NCI-H345 (cell line): ENCODE results near the gene ARPP21.

Experiments
- DNase-seq: peaks from one replicate; lab custom pipeline; 2025; lab: John Stamatoyannopoulos, UW

The ARPP21 gene

DNA sequence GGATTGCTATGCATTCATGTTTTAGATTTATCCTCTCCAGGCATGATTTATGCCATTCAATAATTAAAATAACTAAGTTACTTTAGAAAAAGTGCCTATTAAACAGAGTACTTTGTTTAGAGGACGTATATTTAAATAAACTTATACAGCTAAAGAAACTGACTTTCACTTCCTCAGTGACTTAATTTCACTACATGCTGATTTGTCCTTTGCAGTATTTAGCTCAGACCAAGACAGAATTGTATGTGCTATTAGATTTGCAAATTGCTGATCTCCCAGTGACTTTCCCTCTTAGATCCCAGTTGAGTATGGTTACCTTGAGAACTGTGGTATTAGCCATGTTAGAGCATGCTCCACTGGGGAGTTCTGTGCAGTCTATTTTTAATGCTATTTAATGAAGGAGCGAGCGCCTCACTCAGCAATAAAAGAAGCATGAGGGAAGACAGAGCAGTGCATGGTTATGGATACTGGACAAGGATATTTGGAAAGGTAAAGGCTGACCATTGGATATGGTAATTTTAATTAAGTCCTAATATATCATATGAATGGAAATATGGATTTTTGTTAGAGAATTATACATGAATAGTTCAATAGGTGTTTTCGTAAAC is 2.7 kb downstream of the ARPP21 start:
- DNase-seq = no peak

DNA sequence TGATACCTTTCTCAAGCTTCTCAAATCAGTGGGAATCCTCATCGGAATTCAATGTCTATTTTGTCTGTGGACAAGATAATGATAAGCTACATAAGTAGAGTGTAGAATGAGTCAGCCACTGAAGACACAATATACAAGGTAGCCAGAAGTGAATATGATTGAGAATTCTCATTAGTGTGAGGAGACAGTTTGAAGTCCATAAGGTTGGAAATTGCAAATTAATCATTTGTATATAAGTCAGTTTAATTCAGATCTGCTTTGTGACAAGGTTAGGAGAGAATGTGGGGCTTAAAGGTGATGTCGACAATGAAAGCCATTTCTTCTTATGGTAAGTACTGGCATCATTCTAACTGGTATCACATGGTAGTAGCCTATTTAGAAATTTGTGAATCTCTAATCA is 4.2 kb downstream of the ARPP21 start:
- no peak for DNase-seq

DNA sequence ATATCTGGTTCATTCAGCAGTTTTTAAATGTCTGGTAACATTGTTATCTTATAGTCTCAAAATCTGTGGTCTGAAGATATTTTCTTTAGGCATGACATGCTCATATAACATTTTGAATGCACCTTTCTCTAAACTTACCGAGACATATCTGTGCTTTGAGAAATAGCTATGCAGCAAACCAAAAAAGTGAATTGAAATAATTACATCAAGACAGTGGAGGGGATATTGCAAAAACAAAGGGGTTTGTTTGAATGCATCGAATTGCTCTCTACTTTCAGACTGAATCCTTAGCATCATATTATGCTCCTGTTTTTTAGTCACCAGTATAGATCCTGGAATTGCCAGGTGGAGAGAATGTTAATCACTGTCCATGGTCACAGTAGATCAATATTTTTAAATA is 5.1 kb downstream of the ARPP21 start:
- DNase-seq = no peak

DNA sequence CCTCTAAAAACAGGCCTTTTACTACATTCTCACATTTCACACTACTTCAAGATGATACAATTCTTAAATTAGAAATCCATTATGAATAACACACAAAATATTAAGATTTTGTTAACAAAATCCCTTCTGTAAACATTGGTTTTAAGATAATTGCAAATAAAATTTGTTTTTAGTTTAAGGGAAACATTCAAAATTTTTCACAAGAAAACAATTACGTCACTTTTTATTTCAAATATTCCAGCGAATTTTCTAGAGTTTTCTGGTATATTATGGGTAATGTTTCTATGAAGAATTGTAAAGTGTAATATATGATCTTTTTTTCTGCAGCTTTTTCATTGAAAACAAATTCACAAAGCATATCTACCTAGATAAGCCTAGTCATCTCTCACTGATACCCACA is 5.9 kb downstream of the ARPP21 start:
- no peak for DNase-seq

DNA sequence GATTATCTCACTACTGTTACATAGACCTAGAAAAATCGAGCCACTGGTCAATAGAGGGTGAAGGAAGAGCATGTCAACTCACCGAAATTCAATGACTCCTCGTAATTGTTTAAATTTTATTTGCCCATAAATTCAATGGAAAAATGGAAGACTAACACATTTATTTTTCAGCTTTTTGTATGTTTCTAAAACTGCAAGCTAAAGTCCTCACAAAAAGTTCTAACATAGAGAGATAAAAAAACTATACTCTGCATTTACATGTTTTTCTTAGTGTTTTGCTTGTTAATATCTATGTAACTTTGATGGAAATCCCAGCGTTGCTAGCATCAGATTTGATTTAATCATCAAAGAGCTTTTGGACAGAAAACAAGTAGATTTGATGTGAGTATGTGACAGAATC is 6.8 kb downstream of the ARPP21 start:
- no peak for DNase-seq

DNA sequence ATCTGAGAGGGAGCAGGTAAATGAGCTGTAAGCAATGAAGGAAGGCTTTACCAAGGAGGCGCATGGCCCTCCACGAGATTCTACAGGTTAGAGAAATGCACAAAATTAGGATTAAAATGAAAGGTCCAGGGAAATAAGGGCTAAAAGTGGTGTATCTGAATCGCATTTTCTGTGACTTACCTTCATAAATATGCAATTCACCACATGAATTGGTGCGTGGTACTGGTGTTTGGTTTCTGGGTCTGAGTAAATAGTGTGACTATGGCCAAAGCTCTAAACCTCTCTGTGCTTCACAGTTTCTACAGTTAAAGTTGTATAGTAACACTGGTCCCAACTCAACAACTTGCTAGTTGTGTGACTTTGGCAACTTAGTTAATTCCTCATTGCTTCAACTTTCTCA is 8.1 kb downstream of the ARPP21 start:
- DNase-seq = no peak

DNA sequence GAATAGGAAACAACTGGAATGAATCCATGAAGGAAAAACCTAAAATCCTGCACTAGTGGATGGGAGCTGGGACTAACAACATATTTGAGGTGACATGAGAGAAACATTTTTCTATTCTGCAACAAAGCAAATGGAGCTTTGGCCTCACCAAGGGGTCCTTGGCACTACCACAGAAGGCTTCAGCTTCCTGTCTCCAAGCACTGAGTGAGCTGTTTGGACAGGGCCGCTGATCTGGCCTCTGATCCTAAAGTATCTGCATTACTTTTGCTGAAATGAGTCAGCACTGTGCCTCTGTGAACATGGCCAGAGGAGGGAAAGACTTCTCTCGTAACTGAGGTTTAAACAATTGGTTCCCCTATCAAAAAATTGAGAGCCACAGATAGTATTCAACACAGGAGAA is 9.0 kb downstream of the ARPP21 start:
- DNase-seq = no peak

DNA sequence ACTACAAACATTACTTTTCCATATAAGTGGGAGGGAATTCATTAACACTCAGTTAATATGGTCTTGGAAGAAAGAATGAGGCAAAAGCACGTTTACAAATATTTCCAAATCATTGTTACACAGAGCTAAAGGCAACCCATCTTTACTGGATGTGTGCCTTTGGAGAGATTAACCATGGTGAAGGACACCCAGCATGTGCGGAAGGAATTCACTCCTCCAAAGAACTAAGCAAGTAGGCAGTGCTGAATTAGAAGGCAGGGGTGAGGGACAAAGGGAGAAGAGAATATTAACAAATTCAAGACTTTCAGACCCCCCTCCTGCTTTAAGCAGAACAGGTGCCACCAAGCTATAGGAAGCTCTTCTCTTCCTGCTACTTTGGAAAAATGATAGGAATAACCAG is 10.1 kb downstream of the ARPP21 start:
- DNase-seq = no peak

GRCh38 chr3:35651426-35651825 is 12.1 kb downstream of the ARPP21 start:
- DNase-seq = no peak

- no peak for DNase-seq
Measured at GRCh38 chr3:35651851-35652250, 12.5 kb downstream of the ARPP21 start.

- no peak for DNase-seq
Measured at GRCh38 chr3:35653347-35653746, 14.0 kb downstream of the ARPP21 start.

DNA sequence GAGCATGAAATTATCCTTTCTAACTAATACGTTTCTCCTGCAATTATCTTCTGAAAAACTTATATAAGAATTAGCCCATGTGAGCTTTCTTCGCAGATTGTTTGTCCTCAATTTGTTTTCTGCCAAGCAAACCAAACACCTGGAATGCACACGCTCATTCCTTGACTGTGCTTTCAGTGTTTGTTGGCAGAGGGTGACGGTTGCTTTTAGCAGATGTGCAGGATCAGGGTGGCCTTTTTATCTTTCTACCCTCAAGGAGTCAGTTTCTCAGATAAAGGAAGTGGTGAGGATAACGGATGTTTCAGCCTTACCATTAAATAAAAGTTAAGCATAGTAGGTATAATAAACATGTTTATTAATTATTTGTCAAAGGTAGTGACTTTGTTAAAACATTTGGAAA is 15.2 kb downstream of the ARPP21 start:
- DNase-seq = no peak

DNA sequence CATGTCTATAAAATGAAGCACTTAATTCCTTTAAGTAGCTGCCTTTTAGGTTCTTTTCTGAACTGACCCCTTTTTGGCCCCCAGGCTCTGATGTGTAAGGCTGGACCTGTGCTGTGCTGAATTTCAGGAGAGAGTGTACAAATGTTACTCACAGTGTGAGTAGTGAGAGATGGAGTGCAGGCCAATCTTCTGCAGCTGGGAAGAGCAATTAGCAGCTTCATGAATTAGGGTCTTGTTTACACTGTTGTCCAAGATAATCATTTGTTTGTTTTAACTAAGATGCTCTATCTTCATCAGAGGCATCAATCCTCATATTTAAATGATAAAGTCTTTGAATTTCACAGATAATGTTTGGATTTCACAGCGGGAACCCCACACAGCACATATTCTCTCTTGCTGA is 19.4 kb downstream of the ARPP21 start:
- DNase-seq = no peak

GRCh38 chr3:35659768-35660167 is 20.4 kb downstream of the ARPP21 start:
- peak; percentile 60 for DNase-seq

GRCh38 chr3:35663471-35663870 is 24.1 kb downstream of the ARPP21 start:
- no peak for DNase-seq

DNA sequence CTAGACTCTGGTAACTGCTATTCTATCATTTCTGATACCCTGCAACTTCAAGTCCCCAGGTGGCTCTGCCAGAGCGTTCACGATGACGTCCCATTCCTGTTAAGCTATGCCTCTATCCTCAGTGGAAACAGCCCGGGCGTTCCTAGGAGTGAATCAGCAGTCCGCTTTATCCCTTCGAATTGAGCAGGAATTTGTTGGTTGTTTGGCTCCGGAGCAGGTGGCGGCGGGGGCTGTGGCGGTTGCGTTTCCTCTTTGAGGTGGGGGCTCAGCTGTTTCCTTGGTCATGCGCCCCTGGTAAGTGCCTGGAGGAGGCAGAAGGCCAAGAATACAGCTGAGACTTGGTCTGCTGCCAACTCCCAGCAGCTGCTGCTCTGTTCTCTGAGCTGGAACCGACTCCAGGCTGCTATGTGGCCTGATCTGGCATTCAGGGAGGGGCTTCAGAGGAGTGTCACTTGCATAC is 25.2 kb downstream of the ARPP21 start:
- peak; percentile 94 for DNase-seq

GRCh38 chr3:35665390-35666055 is 26.2 kb downstream of the ARPP21 start:
- DNase-seq = no peak

DNA sequence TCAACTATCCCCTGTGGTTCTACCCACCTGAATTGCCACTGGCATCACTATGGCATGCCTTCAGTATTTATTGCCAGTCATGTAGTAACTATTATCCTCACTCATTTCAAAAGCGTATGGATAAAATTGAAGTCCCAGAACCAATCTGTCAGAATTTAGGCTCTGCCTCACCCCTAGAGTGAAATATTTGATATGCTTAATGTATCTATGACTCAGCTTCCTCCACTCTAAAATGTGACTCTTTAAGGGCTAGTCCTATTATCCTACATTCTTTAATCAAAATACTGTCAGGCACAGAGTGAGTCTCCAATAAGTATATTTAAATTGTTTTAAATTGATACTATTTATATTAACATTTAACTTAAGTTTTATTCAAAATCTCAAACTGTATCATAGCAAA is 27.6 kb downstream of the ARPP21 start:
- DNase-seq = no peak

GRCh38 chr3:35670408-35670965 is 31.2 kb downstream of the ARPP21 start:
- no peak for DNase-seq

- no peak for DNase-seq
Measured at GRCh38 chr3:35671483-35671882, 32.2 kb downstream of the ARPP21 start.

GRCh38 chr3:35673017-35673416 is 33.7 kb downstream of the ARPP21 start:
- DNase-seq = no peak

GRCh38 chr3:35674451-35675109 is 35.3 kb downstream of the ARPP21 start:
- DNase-seq = no peak

DNA sequence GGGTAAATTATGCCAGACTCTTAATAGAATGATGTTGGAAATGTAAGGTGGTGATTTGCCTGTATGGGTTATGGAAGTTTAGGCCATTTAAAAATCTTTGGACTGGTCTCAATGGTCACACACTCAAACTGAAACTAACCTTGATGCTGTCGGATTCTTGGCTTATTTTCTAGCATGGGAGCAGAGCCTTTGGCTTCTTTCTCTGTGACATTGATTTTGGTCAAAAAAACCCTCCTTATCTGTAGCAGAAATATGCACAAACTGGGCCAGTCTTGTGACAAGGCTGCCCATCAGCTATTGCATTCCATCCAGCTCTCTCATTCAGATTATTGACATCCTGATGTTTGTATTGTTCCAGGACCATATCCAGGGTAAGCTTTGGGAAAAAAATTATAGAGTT is 35.9 kb downstream of the ARPP21 start:
- no peak for DNase-seq
